ENCODE data around the gene NLK.
"Not testable (repeated sequence)": the region's sequence is repeated elsewhere in the genome, so short reads cannot be mapped to it uniquely, and the experiment has no call there.

NLK gene

GRCh38 chr17:28141313-28141712 lies 98.8 kb downstream of the NLK start:
- no peaks in the 10 kb centered on the region for H3K36me3 ChIP-seq (ENCODE audit: control insufficient read depth in 2 of 2, insufficient read depth in 2 of 2, low read length in 2 of 2)
- no peak overlapping the region for H3K4me3 ChIP-seq (ENCODE audit: low read length in 2 of 2)
- no peaks in the 10 kb centered on the region for H3K4me1 ChIP-seq (ENCODE audit: control insufficient read depth in 2 of 2, insufficient read depth in 2 of 2, low read length in 2 of 2)
- H3K9me3 ChIP-seq (ENCODE audit: control insufficient read depth in 2 of 2, low read length in 2 of 2), result no peaks in the 10 kb centered on the region
- H3K9ac ChIP-seq (ENCODE audit: low read depth in 1 of 2, low read length in 2 of 2), result no peak overlapping the region
- no peaks in the 10 kb centered on the region for H3K27me3 ChIP-seq (ENCODE audit: control insufficient read depth in 2 of 2, insufficient read depth in 2 of 2, low read length in 2 of 2)
- H3K27ac ChIP-seq (ENCODE audit: low read depth in 2 of 2, low read length in 2 of 2), result no peak overlapping the region

- Histone ChIP-seq H3K4me1 (ENCODE audit: control insufficient read depth in 2 of 2, insufficient read depth in 2 of 2, low read length in 2 of 2) (no peaks in the 10 kb centered on the region), H3K27ac (ENCODE audit: low read depth in 2 of 2, low read length in 2 of 2) (no peak overlapping the region), H3K9ac (ENCODE audit: low read depth in 1 of 2, low read length in 2 of 2) (no peak overlapping the region), H3K4me3 (ENCODE audit: low read length in 2 of 2) (no peak overlapping the region), H3K27me3 (ENCODE audit: control insufficient read depth in 2 of 2, insufficient read depth in 2 of 2, low read length in 2 of 2) (no peaks in the 10 kb centered on the region), H3K36me3 (ENCODE audit: control insufficient read depth in 2 of 2, insufficient read depth in 2 of 2, low read length in 2 of 2) (no peaks in the 10 kb centered on the region), H3K9me3 (ENCODE audit: control insufficient read depth in 2 of 2, low read length in 2 of 2) (no peaks in the 10 kb centered on the region)
Observed at GRCh38 chr17:28141773-28142172, 99.3 kb downstream of the NLK start.

GRCh38 chr17:28142305-28142704 lies 99.8 kb downstream of the NLK start:
- no peaks in the 10 kb centered on the region for H3K4me1 ChIP-seq (ENCODE audit: control insufficient read depth in 2 of 2, insufficient read depth in 2 of 2, low read length in 2 of 2)
- no peaks in the 10 kb centered on the region for H3K9me3 ChIP-seq (ENCODE audit: control insufficient read depth in 2 of 2, low read length in 2 of 2)
- no peak overlapping the region for H3K4me3 ChIP-seq (ENCODE audit: low read length in 2 of 2)
- H3K9ac ChIP-seq (ENCODE audit: low read depth in 1 of 2, low read length in 2 of 2), result no peak overlapping the region
- H3K27ac ChIP-seq (ENCODE audit: low read depth in 2 of 2, low read length in 2 of 2), result no peak overlapping the region
- no peaks in the 10 kb centered on the region for H3K36me3 ChIP-seq (ENCODE audit: control insufficient read depth in 2 of 2, insufficient read depth in 2 of 2, low read length in 2 of 2)
- no peaks in the 10 kb centered on the region for H3K27me3 ChIP-seq (ENCODE audit: control insufficient read depth in 2 of 2, insufficient read depth in 2 of 2, low read length in 2 of 2)

GRCh38 chr17:28144019-28144418 lies 101.5 kb downstream of the NLK start:
- H3K9me3 ChIP-seq (ENCODE audit: control insufficient read depth in 2 of 2, low read length in 2 of 2), result no peaks in the 10 kb centered on the region
- H3K9ac ChIP-seq (ENCODE audit: low read depth in 1 of 2, low read length in 2 of 2), result no peak overlapping the region
- no peaks in the 10 kb centered on the region for H3K36me3 ChIP-seq (ENCODE audit: control insufficient read depth in 2 of 2, insufficient read depth in 2 of 2, low read length in 2 of 2)
- H3K4me3 ChIP-seq (ENCODE audit: low read length in 2 of 2), result no peak overlapping the region
- no peak overlapping the region for H3K27ac ChIP-seq (ENCODE audit: low read depth in 2 of 2, low read length in 2 of 2)
- no peaks in the 10 kb centered on the region for H3K4me1 ChIP-seq (ENCODE audit: control insufficient read depth in 2 of 2, insufficient read depth in 2 of 2, low read length in 2 of 2)
- no peaks in the 10 kb centered on the region for H3K27me3 ChIP-seq (ENCODE audit: control insufficient read depth in 2 of 2, insufficient read depth in 2 of 2, low read length in 2 of 2)

GRCh38 chr17:28145348-28145747 lies 102.9 kb downstream of the NLK start:
- no peaks in the 10 kb centered on the region for H3K27me3 ChIP-seq (ENCODE audit: control insufficient read depth in 2 of 2, insufficient read depth in 2 of 2, low read length in 2 of 2)
- H3K36me3 ChIP-seq (ENCODE audit: control insufficient read depth in 2 of 2, insufficient read depth in 2 of 2, low read length in 2 of 2), result no peaks in the 10 kb centered on the region
- no peaks in the 10 kb centered on the region for H3K9me3 ChIP-seq (ENCODE audit: control insufficient read depth in 2 of 2, low read length in 2 of 2)
- H3K4me1 ChIP-seq (ENCODE audit: control insufficient read depth in 2 of 2, insufficient read depth in 2 of 2, low read length in 2 of 2), result no peaks in the 10 kb centered on the region
- H3K27ac ChIP-seq (ENCODE audit: low read depth in 2 of 2, low read length in 2 of 2), result no peak overlapping the region
- no peak overlapping the region for H3K4me3 ChIP-seq (ENCODE audit: low read length in 2 of 2)
- no peak overlapping the region for H3K9ac ChIP-seq (ENCODE audit: low read depth in 1 of 2, low read length in 2 of 2)

GRCh38 chr17:28147017-28147416 lies 104.5 kb downstream of the NLK start:
- H3K36me3 ChIP-seq (ENCODE audit: control insufficient read depth in 2 of 2, insufficient read depth in 2 of 2, low read length in 2 of 2), result no peaks in the 10 kb centered on the region
- no peak overlapping the region for H3K27ac ChIP-seq (ENCODE audit: low read depth in 2 of 2, low read length in 2 of 2)
- no peaks in the 10 kb centered on the region for H3K9me3 ChIP-seq (ENCODE audit: control insufficient read depth in 2 of 2, low read length in 2 of 2)

GRCh38 chr17:28151001-28151400 lies 108.5 kb downstream of the NLK start:
- Histone ChIP-seq H3K9me3 (ENCODE audit: control insufficient read depth in 2 of 2, low read length in 2 of 2) (no peaks in the 10 kb centered on the region), H3K27ac (ENCODE audit: low read depth in 2 of 2, low read length in 2 of 2) (no peak overlapping the region), H3K4me3 (ENCODE audit: low read length in 2 of 2) (no peak overlapping the region), H3K27me3 (ENCODE audit: control insufficient read depth in 2 of 2, insufficient read depth in 2 of 2, low read length in 2 of 2) (no peaks in the 10 kb centered on the region), H3K9ac (ENCODE audit: low read depth in 1 of 2, low read length in 2 of 2) (no peak overlapping the region), H3K36me3 (ENCODE audit: control insufficient read depth in 2 of 2, insufficient read depth in 2 of 2, low read length in 2 of 2) (no peaks in the 10 kb centered on the region), H3K4me1 (ENCODE audit: control insufficient read depth in 2 of 2, insufficient read depth in 2 of 2, low read length in 2 of 2) (no peaks in the 10 kb centered on the region)

More at GRCh38 chr17:28147017-28147416, 104.5 kb downstream of the NLK start:
- Histone ChIP-seq H3K4me1 (ENCODE audit: control insufficient read depth in 2 of 2, insufficient read depth in 2 of 2, low read length in 2 of 2) (no peaks in the 10 kb centered on the region), H3K4me3 (ENCODE audit: low read length in 2 of 2) (no peak overlapping the region), H3K27me3 (ENCODE audit: control insufficient read depth in 2 of 2, insufficient read depth in 2 of 2, low read length in 2 of 2) (no peaks in the 10 kb centered on the region), H3K9ac (ENCODE audit: low read depth in 1 of 2, low read length in 2 of 2) (no peak overlapping the region)

- no peaks in the 10 kb centered on the region for H3K9me3 ChIP-seq (ENCODE audit: control insufficient read depth in 2 of 2, low read length in 2 of 2)
- no peaks in the 10 kb centered on the region for H3K36me3 ChIP-seq (ENCODE audit: control insufficient read depth in 2 of 2, insufficient read depth in 2 of 2, low read length in 2 of 2)
- H3K27ac ChIP-seq (ENCODE audit: low read depth in 2 of 2, low read length in 2 of 2), result no peak overlapping the region
- H3K27me3 ChIP-seq (ENCODE audit: control insufficient read depth in 2 of 2, insufficient read depth in 2 of 2, low read length in 2 of 2), result no peaks in the 10 kb centered on the region
- no peaks in the 10 kb centered on the region for H3K4me1 ChIP-seq (ENCODE audit: control insufficient read depth in 2 of 2, insufficient read depth in 2 of 2, low read length in 2 of 2)
- no peak overlapping the region for H3K9ac ChIP-seq (ENCODE audit: low read depth in 1 of 2, low read length in 2 of 2)
- no peak overlapping the region for H3K4me3 ChIP-seq (ENCODE audit: low read length in 2 of 2)
Observed at GRCh38 chr17:28154214-28154613, 111.7 kb downstream of the NLK start.

- not testable (repeated sequence) for H3K27me3 ChIP-seq (ENCODE audit: control insufficient read depth in 2 of 2, insufficient read depth in 2 of 2, low read length in 2 of 2); H3K9ac ChIP-seq (ENCODE audit: low read depth in 1 of 2, low read length in 2 of 2); H3K4me1 ChIP-seq (ENCODE audit: control insufficient read depth in 2 of 2, insufficient read depth in 2 of 2, low read length in 2 of 2); H3K9me3 ChIP-seq (ENCODE audit: control insufficient read depth in 2 of 2, low read length in 2 of 2); H3K36me3 ChIP-seq (ENCODE audit: control insufficient read depth in 2 of 2, insufficient read depth in 2 of 2, low read length in 2 of 2); H3K4me3 ChIP-seq (ENCODE audit: low read length in 2 of 2); H3K27ac ChIP-seq (ENCODE audit: low read depth in 2 of 2, low read length in 2 of 2)
Observed at GRCh38 chr17:28155405-28155804, 112.9 kb downstream of the NLK start.

- H3K9ac ChIP-seq (ENCODE audit: low read depth in 1 of 2, low read length in 2 of 2), result no peak overlapping the region
- H3K4me1 ChIP-seq (ENCODE audit: control insufficient read depth in 2 of 2, insufficient read depth in 2 of 2, low read length in 2 of 2), result no peaks in the 10 kb centered on the region
- no peaks in the 10 kb centered on the region for H3K27me3 ChIP-seq (ENCODE audit: control insufficient read depth in 2 of 2, insufficient read depth in 2 of 2, low read length in 2 of 2)
- no peaks in the 10 kb centered on the region for H3K36me3 ChIP-seq (ENCODE audit: control insufficient read depth in 2 of 2, insufficient read depth in 2 of 2, low read length in 2 of 2)
- no peaks in the 10 kb centered on the region for H3K9me3 ChIP-seq (ENCODE audit: control insufficient read depth in 2 of 2, low read length in 2 of 2)
- H3K27ac ChIP-seq (ENCODE audit: low read depth in 2 of 2, low read length in 2 of 2), result no peak overlapping the region
- no peak overlapping the region for H3K4me3 ChIP-seq (ENCODE audit: low read length in 2 of 2)
Observed at GRCh38 chr17:28159004-28159403, 116.5 kb downstream of the NLK start.

GRCh38 chr17:28159924-28160323 lies 117.4 kb downstream of the NLK start:
- H3K9me3 ChIP-seq (ENCODE audit: control insufficient read depth in 2 of 2, low read length in 2 of 2), result no peaks in the 10 kb centered on the region
- no peak overlapping the region for H3K4me3 ChIP-seq (ENCODE audit: low read length in 2 of 2)

More at GRCh38 chr17:28159924-28160323, 117.4 kb downstream of the NLK start:
- Histone ChIP-seq H3K27ac (ENCODE audit: low read depth in 2 of 2, low read length in 2 of 2) (no peak overlapping the region), H3K27me3 (ENCODE audit: control insufficient read depth in 2 of 2, insufficient read depth in 2 of 2, low read length in 2 of 2) (no peaks in the 10 kb centered on the region), H3K9ac (ENCODE audit: low read depth in 1 of 2, low read length in 2 of 2) (no peak overlapping the region), H3K36me3 (ENCODE audit: control insufficient read depth in 2 of 2, insufficient read depth in 2 of 2, low read length in 2 of 2) (no peaks in the 10 kb centered on the region), H3K4me1 (ENCODE audit: control insufficient read depth in 2 of 2, insufficient read depth in 2 of 2, low read length in 2 of 2) (no peaks in the 10 kb centered on the region)

Measured in mucosa of rectum (tissue), 2 donors.